OCI-LY1 (cell line): ENCODE measurements around the gene DCP1B.

Experiments
- H2AFZ ChIP-seq: fragments of 200-600 bp; sonication (generic), shearing (Covaris generic); 2 replicates; pipeline ENCODE4 v1.6.0; 2014; ENCODE audit warnings: antibody characterized with exemption, mild to moderate bottlenecking, low read length
- H3F3A ChIP-seq: fragments of 200-600 bp; sonication (generic), shearing (Covaris generic); 2 replicates; pipeline ENCODE4 v1.6.0; 2014; ENCODE audit warnings: mild to moderate bottlenecking, antibody characterized with exemption, low read length, moderate library complexity; ENCODE audit not compliant: insufficient read depth
- H3K27ac ChIP-seq: fragments of 200-600 bp; sonication (generic); 2 replicates; pipeline ENCODE4 v1.5.1; 2014; ENCODE audit warnings: low read length, mixed run types, mild to moderate bottlenecking, low read depth; ENCODE audit not compliant: poor library complexity, severe bottlenecking
- H3K27me3 ChIP-seq: fragments of 200-600 bp; sonication (generic); 2 replicates; pipeline ENCODE4 v1.6.0; 2014; ENCODE audit warnings: antibody characterized with exemption, mild to moderate bottlenecking, low read length, moderate library complexity; ENCODE audit not compliant: insufficient read depth
- H3K36me3 ChIP-seq: fragments of 200-600 bp; sonication (generic); 2 replicates; pipeline ENCODE4 v1.6.1; 2014; ENCODE audit warnings: mild to moderate bottlenecking, antibody characterized with exemption, low read length, moderate library complexity, mixed read lengths; ENCODE audit not compliant: insufficient read depth
- H3K4me1 ChIP-seq: fragments of 200-600 bp; sonication (generic); 2 replicates; pipeline ENCODE4 v1.5.1; 2014; ENCODE audit warnings: mild to moderate bottlenecking, low read length, moderate library complexity; ENCODE audit not compliant: insufficient read depth, severe bottlenecking
- H3K4me2 ChIP-seq: fragments of 200-600 bp; sonication (generic), shearing (Covaris generic); 2 replicates; pipeline ENCODE4 v1.6.1; 2014; ENCODE audit warnings: low read length
- H3K4me3 ChIP-seq: fragments of 200-600 bp; sonication (generic); 2 replicates; pipeline ENCODE4 v1.5.1; 2014; ENCODE audit warnings: low read length, low read depth, mild to moderate bottlenecking, mixed read lengths; ENCODE audit not compliant: poor library complexity, severe bottlenecking
- H3K79me2 ChIP-seq: fragments of 200-600 bp; shearing (Covaris generic); 2 replicates; pipeline ENCODE4 v1.6.1; 2016; ENCODE audit warnings: mixed run types, low read length, mixed read lengths; ENCODE audit not compliant: insufficient read depth
- H3K9ac ChIP-seq: fragments of 200-600 bp; sonication (generic), shearing (Covaris generic); 2 replicates; pipeline ENCODE4 v1.6.1; 2014; ENCODE audit warnings: mild to moderate bottlenecking, low read length, mixed read lengths
- H3K9me2 ChIP-seq: fragments of 200-600 bp; sonication (generic), shearing (Covaris generic); 2 replicates; pipeline ENCODE4 v1.6.1; 2014; ENCODE audit warnings: low read depth, mild to moderate bottlenecking, low read length, mixed read lengths
- H3K9me3 ChIP-seq: fragments of 200-600 bp; shearing (Covaris generic); 2 replicates; pipeline ENCODE4 v1.6.1; 2014; ENCODE audit warnings: low read length, mixed read lengths
- H4K20me1 ChIP-seq: fragments of 200-600 bp; sonication (generic), shearing (Covaris generic); 2 replicates; pipeline ENCODE4 v1.6.0; 2016; ENCODE audit warnings: mild to moderate bottlenecking, low read length; ENCODE audit not compliant: insufficient read depth
- CTCF ChIP-seq: fragments of 200-600 bp; sonication (generic), shearing (Covaris generic); IDR thresholded peaks from 2 replicates; pipeline ENCODE4 v1.5.1; 2017; ENCODE audit warnings: mild to moderate bottlenecking, antibody characterized with exemption, low read length, moderate library complexity, mixed read lengths
- EZH2 ChIP-seq: fragments of 200-600 bp; sonication (generic), shearing (Covaris generic); IDR thresholded peaks from 2 replicates; pipeline ENCODE4 v1.8.0; 2017; ENCODE audit warnings: borderline replicate concordance, mixed run types, mild to moderate bottlenecking, antibody characterized with exemption, low read length, moderate library complexity, mixed read lengths

The DCP1B gene

DNA sequence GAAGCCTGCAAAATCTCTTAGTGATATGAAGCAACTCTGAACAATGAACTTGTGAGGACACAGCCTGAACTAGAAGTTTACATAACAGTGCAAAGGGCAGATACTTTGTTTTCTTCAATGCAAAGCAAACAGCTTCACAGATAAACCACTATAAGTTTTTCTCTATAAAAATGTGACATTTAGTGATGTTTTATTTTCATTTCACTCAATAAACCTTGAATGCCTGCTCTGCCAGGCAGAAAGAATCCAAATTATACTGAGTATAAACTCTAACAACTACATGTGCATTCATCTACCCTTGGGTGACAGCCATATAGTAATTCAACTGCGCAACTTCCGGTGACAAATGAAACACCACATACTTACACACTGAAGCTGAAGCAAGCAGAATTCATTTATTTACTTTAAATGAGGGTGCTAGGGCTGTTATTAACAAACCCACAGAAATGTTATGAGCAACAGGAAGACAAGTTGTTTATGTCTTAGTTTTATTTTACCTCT is 10.3 kb downstream of the DCP1B start:
- Histone ChIP-seq H3K36me3 (peaks cover 10% of the 10 kb centered on the region), H2AFZ (no peak overlapping the region), H3K4me1 (no peaks in the 10 kb centered on the region), H3K79me2 (no peaks in the 10 kb centered on the region), H3F3A (no peaks in the 10 kb centered on the region), H3K27me3 (no peaks in the 10 kb centered on the region), H3K4me2 (no peak overlapping the region), H4K20me1 (no peaks in the 10 kb centered on the region), H3K9me3 (no peaks in the 10 kb centered on the region), H3K27ac (no peak overlapping the region), H3K4me3 (no peak overlapping the region), H3K9me2 (no peaks in the 10 kb centered on the region), H3K9ac (no peak overlapping the region)
- TF ChIP-seq CTCF = no peak
- no peak for TF ChIP-seq EZH2

- TF ChIP-seq EZH2 (no peak), CTCF (no peak)
- H3K4me2 ChIP-seq = no peak overlapping the region
- no peaks in the 10 kb centered on the region for H3K4me1 ChIP-seq
- no peaks in the 10 kb centered on the region for H3K9me3 ChIP-seq
- H3K79me2 ChIP-seq = no peaks in the 10 kb centered on the region
- H3K9ac ChIP-seq = no peak overlapping the region
- H3K4me3 ChIP-seq = no peak overlapping the region
- H3K9me2 ChIP-seq = no peaks in the 10 kb centered on the region
- H3K36me3 ChIP-seq = peaks cover 16% of the 10 kb centered on the region
- H4K20me1 ChIP-seq = no peaks in the 10 kb centered on the region
- H2AFZ ChIP-seq = no peak overlapping the region
- no peak overlapping the region for H3K27ac ChIP-seq
- H3K27me3 ChIP-seq = no peaks in the 10 kb centered on the region
- H3F3A ChIP-seq = no peaks in the 10 kb centered on the region
Measured at GRCh38 chr12:1993341-1993740, 10.9 kb downstream of the DCP1B start.

DNA sequence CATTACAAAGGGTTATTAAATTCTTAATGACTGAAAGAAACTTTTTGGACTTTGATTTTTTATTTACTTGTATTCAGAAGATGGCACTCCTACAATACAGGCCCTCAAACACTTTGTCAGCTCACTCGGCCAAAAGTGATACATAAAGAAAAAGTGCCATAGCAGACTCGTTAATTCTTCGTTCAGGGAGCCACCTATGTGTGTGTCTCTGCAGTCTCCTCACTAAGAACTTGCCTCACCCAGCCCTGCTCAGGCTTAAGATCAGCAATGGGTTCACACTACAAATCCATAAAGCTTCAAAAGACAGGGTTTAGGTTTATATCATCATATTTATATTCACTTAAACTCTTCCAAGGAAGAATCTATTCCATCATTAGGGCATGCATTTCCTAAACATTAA is 11.5 kb downstream of the DCP1B start:
- no peak for TF ChIP-seq CTCF
- TF ChIP-seq EZH2 = no peak
- Histone ChIP-seq H3K9me2 (no peaks in the 10 kb centered on the region), H3K9me3 (peaks cover 3% of the 10 kb centered on the region; the same call in 1 of the 2 replicates)

More for the DNA sequence above, 11.5 kb downstream of the DCP1B start:
- Histone ChIP-seq H3K36me3 (peaks cover 22% of the 10 kb centered on the region), H3K4me1 (no peaks in the 10 kb centered on the region), H3K9ac (no peak overlapping the region), H2AFZ (no peak overlapping the region), H3K27ac (no peak overlapping the region), H3F3A (no peaks in the 10 kb centered on the region), H3K79me2 (no peaks in the 10 kb centered on the region), H3K4me2 (no peak overlapping the region), H4K20me1 (no peaks in the 10 kb centered on the region), H3K27me3 (no peaks in the 10 kb centered on the region), H3K4me3 (no peak overlapping the region)
